LNCaP clone FGC (cell line): ENCODE data around the gene MAP3K20.
A peak's percentile ranks its signal among the peaks of the same experiment; 100 is the strongest.

ENCODE experiments used
- DNase-seq: peaks from one replicate; pipeline ENCODE4 v3.0.0-alpha.2; 2011; ENCODE audit warnings: low read depth
- H3K4me3 ChIP-seq: 2 replicates; pipeline ENCODE4 v1.5.1; 2011; ENCODE audit warnings: mild to moderate bottlenecking, low read depth, low read length, control low read depth
- TF ChIP-seq, protein P1 (sequence below): IDR thresholded peaks from 2 replicates; pipeline ENCODE4 v1.5.1; 2012; ENCODE audit warnings: mild to moderate bottlenecking; ENCODE audit not compliant: control insufficient read depth, insufficient read depth; ENCODE audit errors: extremely low read depth

MAP3K20 gene

DNA sequence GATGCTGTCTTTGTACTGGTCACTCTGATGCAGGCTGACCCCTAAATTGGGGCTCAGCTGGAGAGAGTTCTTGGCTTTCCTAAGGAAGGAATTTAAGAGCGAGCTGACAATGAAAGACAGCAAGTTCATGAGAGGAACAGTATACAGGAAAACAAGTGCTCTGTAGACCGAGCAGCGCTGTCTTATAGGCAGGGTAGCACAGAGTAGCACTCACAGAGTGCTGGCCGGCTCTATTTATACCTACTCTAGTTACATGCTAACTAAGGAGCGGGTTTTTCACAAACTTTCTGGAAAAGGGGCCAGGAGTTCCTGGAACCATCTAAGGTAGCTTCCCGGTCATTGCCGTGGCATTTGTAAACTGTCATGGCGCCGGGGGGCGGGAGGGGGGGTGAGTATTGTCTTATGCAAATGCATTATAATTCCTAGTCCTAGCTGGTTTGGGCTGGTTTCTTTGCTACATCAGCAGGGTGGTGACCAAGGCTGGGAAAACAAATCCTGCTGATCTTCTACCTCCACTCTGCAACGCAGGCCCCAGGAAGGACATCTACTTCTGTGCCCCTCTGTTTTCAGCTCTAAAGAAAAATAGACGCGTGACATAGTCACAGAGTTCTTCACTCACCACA is 31.6 kb upstream of the MAP3K20 start:
- H3K4me3 ChIP-seq: no peak overlapping the region
- no peak for DNase-seq
- TF ChIP-seq, protein P1, sequence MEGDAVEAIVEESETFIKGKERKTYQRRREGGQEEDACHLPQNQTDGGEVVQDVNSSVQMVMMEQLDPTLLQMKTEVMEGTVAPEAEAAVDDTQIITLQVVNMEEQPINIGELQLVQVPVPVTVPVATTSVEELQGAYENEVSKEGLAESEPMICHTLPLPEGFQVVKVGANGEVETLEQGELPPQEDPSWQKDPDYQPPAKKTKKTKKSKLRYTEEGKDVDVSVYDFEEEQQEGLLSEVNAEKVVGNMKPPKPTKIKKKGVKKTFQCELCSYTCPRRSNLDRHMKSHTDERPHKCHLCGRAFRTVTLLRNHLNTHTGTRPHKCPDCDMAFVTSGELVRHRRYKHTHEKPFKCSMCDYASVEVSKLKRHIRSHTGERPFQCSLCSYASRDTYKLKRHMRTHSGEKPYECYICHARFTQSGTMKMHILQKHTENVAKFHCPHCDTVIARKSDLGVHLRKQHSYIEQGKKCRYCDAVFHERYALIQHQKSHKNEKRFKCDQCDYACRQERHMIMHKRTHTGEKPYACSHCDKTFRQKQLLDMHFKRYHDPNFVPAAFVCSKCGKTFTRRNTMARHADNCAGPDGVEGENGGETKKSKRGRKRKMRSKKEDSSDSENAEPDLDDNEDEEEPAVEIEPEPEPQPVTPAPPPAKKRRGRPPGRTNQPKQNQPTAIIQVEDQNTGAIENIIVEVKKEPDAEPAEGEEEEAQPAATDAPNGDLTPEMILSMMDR: no peak

- no peak overlapping the region for H3K4me3 ChIP-seq
- no peak for DNase-seq
- TF ChIP-seq, protein P1: no peak
These were observed 31.0 kb upstream of the MAP3K20 start for GRCh38 chr2:173044686-173045085.

GRCh38 chr2:173045181-173045580 is 30.5 kb upstream of the MAP3K20 start:
- TF ChIP-seq, protein P1: no peak
- DNase-seq: no peak
- no peak overlapping the region for H3K4me3 ChIP-seq

DNA sequence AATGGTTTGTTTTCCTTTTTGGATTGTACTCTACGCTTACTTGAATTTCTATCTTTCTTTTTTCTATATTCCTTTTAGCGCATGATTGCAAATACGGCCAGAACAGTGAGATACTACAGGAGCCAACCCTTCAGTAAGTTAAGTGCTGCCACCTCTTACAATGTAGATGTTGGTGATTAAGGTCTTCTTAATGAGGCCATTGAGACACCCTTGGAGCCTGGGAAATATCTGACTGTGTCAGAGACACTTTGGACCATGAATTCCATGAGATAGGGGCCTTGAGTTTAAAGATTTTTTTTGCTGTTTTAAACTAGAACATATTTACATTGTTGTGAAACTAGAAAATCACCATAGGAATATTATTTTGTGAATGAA is 27.1 kb upstream of the MAP3K20 start:
- no peak for DNase-seq
- TF ChIP-seq, protein P1: no peak
- no peak overlapping the region for H3K4me3 ChIP-seq

- DNase-seq: peak; percentile 95
- TF ChIP-seq, protein P1: no peak
- H3K4me3 ChIP-seq: no peak overlapping the region
These were observed 26.6 kb upstream of the MAP3K20 start for GRCh38 chr2:173048897-173049661.

GRCh38 chr2:173049831-173050230 is 25.8 kb upstream of the MAP3K20 start:
- no peak for DNase-seq
- H3K4me3 ChIP-seq: no peak overlapping the region
- TF ChIP-seq, protein P1: no peak
